HT1080 (cell line): ENCODE measurements around the gene SLC22A4. TPM values are rescaled to one million over a fixed set of nuclear protein-coding genes. Genes with fewer than 3 reads are reported as not detected.
A peak's percentile ranks its signal among the peaks of the same experiment; 100 is the strongest.

Experiments
- DNase-seq: peaks from one replicate; pipeline ENCODE4 v3.0.0-alpha.2; 2015; ENCODE audit warnings: low read depth
- polyA plus RNA-seq, 2 experiments: library from polyadenylated mRNA; depleted of rRNA; stranded (reverse); fragments of >200 nt; gene quantifications; 2 replicates each; pipeline ENCODE4 v1.2.3, GENCODE V29; 2015
- total RNA-seq: library from RNA; depleted of rRNA; stranded (reverse); fragments of >200 nt; shearing (Covaris generic); gene quantifications from 2 replicates; pipeline ENCODE4 v1.2.3, GENCODE V29; 2014; rRNA removed

Gene SLC22A4
- 2.1 and 3.4 TPM in 2 replicates for total RNA-seq
- polyA plus RNA-seq (2015; cell fraction: cytosol; rRNA removed): 1.4 and 1.7 TPM in 2 replicates
- polyA plus RNA-seq (2015; cell fraction: nucleus; rRNA removed): 4.3 and 6.3 TPM in 2 replicates

DNA sequence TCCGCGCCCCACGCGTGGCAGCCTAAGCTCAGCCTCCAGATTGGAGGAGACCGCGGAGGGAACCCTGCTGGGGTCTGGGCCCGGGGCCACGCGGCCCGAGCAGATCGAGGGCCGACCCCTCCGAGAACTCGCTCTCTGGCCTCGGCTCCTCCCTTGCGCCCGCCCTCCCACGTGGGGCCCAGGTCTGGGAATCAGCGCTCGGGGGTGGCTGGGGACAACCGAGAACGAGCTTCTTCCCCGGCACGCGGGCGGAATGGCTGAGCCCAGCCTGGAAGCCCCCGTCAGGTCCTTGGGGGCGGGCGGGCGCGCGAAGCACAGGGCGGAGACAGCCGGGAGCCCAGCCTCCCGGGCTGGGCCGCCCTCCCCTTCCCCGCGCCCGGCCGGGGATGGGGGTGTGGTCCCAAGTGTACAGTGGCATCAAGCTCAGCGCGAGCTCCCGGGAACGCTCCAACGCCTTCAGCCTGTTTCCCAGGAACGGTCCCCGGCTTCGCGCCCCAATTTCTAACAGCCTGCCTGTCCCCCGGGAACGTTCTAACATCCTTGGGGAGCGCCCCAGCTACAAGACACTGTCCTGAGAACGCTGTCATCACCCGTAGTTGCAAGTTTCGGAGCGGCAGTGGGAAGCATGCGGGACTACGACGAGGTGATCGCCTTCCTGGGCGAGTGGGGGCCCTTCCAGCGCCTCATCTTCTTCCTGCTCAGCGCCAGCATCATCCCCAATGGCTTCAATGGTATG is at the start of gene SLC22A4:
TSS of gene SLC22A4 (plus strand) at position 403 of the 736 bp plus-strand sequence. CDS start at position 626, 223 bp downstream.
- DNase-seq: peak; percentile 95

DNA sequence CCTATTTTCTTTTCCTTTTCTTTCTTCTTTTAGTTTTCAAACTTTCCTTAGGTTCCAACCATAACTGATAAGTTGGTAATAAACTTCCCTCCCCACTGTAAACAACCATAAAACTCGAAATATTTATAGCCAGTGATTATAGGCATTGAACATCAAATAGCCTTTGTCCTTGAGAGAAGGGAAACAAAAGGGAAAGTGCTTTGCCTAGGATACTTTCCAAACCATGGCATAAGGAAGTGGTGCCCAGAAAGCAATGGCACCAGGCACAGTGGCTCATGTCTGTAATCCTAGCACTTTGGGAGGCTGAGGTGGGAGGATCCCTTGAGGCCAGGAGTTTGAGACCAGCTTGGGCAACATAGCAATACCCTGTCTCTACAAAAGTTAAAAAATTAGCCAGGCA is 48.6 kb upstream of the SLC22A4 start:
- DNase-seq: no peak

DNA sequence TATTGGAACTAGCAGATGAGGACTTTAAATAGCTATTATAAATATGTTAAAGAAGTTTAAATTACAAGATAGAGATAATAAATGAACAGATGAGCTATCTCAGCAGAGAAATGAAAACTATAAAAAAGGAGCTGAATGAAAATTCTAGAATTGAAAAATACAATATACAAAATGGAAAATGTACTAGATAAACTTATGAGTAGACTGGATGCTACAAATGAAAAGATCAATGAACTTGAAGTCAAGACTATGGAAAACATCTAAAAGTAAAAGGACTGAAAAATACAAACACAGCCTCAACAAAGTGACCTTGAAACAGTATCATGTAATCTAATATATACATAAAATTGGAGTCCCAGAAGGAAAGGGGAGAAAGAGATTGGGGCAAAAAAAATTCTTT is 47.4 kb upstream of the SLC22A4 start:
- DNase-seq: no peak

DNA sequence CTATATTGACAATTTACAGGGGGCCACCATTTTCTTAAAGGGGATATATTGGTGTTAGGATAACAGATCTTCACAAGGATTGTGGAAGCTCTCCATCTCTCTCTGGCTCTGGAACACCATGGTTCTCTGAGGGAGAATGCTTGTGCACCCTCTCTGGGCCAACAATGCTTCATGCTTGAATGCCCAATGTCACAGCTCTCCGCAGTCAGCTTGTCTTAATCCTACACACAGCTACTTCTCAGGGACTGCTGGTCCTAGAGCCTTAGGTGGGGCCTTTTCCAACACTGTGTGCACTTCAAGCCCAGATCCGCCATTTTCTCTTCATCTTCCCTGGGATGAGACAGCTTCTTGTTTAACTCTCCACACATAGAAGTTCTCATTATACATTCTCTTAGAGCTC is 43.6 kb upstream of the SLC22A4 start:
- no peak for DNase-seq

DNA sequence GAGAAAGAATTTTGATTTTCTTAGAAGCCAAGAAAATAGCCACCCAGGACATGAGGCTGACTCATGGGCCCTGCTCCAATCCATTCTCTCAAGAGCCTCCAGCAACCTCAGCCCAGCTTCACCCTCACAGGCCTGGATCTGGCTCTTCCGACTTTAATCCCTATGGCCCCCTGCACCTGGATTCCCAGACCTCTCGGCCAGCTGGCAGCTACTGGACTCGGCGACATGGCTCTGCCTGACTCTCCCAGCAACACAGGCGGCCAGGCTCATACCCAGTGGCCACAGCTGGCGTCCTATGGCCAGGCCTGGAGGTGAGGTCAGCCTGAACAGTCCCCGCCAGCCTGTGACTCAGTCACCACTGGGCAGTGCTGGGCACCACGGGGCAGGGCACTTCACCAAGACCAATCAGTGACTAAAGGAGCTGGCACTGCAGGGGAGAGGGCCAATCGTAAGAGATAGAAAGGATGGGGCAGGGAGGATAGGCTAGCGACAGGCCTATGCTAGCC is 42.9 kb upstream of the SLC22A4 start:
- DNase-seq: peak; percentile 52

DNA sequence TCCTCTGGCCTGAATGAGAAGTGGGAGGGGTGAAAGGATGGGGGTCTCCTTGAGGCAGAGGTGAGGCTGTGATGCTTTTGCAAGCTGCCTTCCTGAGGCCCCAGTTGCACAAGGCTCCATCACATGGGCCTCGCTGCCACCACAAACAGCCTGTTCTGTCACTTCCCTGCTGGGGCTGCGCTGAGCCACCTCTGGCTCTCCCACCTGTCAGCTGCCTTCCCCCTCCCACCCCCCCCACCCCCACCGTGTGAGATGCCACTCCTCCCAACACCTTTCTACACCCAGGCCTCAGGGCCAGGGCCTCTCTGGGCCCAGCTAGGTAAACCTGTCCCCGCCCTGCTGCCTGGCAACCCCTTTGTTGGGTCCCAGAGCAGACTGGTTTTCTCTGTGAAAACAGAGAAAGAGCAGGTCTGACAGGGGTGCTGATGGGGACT is 41.2 kb upstream of the SLC22A4 start:
- no peak for DNase-seq

DNA sequence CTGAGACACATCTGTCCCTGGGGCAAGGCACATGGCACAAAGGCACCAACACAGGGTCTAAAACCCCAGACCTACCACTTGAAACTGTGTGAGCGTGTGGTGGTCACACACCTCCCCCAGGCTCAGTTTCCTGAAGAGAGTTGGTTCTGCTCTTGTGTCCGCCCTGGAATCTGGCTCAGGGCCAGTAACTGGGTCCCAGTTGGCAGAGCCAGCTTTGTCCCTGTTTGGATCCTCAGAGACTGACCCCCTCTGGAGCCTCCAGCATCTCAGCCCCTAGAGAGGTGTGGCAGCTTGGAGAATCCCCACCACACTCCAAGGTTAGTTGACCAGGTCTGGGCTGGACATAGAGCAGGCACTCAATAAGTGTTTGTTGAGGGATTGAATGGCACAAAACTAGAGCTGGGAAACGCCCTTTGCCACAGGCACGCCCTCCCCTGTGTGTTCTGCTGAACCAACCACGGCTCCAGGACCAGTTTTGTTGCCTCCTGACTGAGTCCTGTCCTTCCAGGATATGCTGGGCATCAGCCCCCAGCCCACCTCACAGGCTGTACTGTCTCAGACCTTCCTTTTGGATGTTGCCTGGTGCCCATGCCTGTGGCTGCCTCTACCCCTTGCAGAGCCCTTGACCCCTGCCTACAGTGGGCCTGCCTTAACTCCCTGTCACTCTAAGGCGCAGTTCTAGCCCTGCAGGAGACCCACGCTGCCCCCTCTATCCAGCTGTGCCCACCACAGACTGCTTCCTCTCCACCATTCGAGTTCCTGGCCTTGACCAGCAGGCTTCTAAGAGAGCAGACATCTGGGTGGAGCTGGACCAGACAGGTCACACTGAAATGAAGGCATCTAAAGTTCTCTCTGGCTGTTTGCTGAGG is 40.5 kb upstream of the SLC22A4 start:
- DNase-seq: no peak

DNA sequence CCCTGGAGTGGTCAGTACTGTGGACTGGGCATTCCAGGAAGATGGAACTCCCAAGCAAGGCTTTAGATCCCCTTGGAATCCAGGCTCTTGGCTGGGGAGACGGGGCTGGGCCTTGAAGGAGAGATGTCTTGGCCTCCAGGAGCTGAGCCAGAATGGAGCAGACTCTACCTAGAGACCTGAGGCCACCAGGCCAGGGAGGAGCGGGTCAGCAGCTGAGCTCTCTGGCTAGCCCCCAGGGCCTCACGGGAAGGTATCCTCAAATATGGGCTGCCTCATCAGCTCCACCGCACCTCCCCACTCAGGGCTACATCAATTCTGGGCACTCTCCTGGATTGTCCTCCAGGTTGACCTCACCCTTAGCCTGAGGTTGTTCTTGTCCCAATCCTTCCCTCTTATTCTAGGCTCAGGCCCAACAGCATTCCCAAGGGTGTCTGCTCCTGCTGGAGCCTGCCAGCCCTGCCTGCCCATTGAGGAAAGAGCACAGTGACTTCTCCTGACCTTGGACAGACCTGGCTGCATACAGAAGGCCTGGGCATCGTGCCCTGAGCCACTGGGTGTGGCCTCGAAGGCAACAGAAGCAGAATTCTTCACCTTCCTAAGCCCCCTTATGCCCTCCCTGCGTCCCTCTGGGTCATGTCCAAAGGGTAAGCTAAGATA is 39.7 kb upstream of the SLC22A4 start:
- no peak for DNase-seq

DNA sequence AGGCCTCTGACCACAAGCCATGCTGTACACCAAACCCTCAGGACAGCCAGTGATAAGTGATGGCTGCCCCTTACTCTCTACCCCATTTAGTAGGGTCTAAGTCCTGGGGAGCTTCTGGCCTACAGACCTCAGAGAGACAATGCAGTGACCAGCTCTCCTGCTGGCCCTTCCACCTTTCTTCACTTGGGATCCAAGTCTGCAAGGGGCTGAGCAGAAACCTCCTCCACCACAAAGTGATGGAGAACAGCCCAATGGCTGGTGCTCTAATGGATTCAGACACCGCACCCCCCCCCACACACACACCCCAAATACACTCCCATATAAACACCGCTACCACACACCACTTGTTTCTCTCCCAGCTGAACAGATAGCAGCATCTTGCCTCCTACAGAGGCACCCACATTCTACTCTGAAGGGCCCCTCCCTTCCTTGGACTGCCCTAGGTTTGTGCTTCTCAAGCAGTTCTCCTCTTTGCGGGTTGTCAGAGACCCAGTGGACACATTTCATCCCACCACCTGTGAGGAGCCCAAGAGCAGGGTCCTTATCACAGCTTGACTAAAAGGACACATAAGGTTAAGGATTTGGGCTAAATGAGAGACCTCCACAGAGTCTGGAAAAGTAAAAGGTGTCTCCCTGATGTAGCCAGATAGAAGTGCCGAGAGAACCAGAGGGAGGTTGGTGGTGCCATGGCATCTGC is 38.0 kb upstream of the SLC22A4 start:
- no peak for DNase-seq

DNA sequence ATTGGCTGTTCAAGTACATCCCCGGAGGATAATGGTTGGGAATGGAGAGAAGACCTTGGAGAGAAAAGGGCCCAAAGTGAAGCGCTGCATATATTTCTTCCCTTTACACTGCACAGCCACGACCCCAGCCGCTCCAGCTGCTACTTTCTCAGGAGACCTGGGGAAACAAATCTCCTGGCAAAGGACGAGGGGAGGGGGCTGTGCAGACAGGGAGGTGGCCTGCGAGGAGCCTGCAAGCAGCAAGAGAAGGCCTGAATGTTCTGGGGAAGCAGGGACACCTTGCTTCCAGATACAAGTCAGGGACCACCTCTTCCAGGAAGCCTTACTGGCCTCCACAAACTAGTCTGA is 37.4 kb upstream of the SLC22A4 start:
- no peak for DNase-seq

DNA sequence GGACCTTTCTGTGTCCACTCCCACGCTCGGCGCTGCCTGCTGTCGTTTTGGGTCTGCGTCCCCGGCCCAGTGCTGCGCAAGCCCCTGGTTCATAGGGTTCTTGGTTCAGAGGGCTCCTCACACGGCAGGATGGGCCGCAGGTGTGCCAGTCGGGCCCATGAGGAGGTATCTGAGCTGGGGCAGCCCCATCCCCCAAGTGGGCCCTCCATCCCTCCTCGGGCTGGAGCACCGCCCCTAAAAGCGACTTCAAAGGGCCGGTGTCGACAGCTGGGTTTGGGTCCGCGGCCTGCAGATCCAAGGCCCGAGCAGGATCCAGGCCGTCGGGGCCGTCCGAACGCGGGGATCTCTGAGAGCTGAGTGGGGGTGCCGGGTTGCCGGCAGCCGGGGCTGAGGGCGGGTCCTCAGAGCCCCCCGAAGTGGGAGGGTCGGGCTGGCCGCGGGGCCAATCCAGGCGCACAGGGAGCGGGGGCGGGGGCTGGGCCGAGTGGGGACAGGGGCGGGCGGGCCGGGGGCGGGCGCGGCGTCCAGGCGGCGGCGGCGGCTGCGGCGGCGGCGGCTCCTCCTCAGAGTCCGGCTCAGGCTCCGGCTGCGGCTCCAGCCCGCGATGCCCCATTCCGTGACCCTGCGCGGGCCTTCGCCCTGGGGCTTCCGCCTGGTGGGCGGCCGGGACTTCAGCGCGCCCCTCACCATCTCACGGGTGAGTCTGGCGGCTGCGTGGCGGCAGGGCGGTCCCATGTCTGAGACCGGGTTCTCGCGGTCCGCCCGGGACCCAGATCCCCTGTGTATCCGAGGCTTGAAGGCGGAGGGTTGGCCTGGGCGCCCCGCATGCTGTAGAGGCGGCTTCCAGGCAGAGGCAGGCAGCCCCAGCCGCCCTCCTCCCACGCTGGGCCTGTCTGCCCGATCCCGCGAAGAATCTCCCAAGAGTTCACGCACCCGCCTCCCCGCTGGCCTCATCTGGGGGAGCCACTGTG is 36.8 kb upstream of the SLC22A4 start, which contains the start of gene PDLIM4:
TSS of gene PDLIM4 (plus strand) at position 566 of the 971 bp plus-strand sequence. CDS start at position 605, 39 bp downstream.
- DNase-seq: no peak

DNA sequence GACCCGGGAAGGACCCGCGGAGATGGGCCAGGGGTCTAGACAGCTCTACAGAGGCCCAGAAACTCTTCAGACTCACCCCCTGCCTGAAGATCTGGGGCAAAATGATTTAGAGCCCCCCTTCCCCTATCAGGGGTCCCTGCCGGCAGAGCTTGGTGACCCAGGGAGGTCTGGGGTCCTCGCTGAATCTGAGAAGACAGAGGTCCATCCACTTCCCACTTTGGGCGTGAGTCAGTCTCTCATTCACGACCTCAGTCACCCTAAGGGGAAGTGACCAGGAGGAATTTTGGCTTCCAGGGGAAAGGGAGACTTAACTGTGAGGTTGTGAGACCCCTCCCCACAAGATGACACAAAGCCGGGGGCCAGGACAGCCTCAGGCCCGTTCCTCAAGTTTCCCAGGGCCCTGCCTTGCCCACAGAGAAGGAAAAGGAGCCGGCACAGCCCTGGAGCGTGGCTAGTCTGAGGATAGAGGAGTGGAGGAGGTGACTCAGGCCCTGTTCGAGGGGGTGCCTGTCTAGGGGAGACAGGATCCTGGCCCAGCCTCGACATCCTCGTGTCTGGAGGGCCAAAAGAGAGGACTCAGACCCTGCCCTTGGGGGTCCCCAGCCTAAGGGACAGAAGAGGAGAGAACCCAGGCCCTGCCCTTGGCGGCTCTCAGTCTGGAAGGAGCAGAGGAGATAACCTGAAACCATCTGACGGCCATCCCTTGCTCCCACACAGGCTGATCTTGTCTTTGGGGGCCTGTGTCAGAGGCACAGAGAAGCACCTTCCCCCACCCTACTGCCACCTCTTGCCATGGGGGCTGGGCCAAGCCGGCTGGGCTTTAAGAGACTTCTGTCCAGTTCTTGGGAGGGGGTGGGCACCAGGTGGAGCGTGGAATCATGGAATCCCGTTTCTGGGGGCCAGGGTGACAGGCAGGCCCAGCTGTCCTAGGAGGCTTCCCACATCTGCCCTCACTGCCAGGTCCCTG is 35.8 kb upstream of the SLC22A4 start:
- DNase-seq: no peak

DNA sequence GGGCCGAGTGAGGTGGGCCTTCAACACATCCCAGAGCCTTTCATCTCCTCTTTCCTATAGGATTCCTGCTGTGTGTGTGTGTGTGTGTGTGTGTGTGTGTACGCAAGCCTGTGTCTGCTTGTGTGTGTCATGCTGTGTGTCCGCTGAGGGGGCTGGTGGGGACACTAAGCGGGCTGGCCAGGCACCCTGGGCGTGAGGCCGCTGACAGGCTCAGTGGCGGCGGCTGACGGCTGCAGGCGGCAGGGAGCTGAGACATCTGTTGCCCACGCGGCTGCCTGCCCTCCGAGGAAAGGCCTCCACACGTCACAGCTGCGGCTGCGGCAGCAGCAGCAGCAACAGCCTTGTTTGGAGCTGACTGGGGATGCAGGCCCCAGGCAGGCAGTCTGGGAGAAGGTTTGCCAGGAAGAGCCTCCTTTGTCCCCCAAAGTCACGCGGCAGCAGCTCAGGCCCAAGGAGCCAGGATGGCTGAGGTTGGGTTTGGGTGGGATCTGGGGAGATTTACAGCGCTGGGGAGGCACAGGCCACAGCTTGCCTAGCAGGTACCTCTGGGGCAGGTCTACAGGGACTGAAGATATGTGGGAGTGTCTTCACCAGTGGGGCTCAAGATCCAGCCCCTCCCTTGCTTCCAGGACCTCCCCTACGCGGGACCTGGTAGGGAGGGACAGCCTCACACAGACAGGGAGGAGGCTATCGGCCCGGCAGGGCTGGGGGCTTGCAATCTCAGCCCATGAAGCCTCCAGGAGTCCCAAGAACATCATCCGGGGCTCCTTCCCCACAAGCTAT is 34.9 kb upstream of the SLC22A4 start:
- DNase-seq: no peak

DNA sequence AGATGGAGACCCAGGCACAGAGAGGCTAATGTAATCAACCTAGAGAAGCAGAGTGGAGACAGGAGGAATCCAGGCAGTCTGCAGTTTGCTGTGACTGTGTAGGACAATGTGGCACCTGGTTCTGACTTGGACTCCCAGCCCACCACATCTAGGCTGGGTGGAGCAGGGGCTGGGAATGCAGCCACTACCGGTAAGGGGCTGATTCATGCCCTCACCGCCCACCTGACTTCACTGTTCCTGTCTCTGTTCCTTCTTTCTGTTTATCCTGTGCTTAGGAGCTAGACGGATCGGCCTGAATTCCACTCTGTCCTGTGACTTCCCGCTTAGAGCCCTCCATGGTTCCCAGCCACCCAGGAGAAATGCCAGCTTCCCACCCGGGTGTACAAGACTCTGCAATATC is 34.1 kb upstream of the SLC22A4 start:
- DNase-seq: peak; percentile 76

DNA sequence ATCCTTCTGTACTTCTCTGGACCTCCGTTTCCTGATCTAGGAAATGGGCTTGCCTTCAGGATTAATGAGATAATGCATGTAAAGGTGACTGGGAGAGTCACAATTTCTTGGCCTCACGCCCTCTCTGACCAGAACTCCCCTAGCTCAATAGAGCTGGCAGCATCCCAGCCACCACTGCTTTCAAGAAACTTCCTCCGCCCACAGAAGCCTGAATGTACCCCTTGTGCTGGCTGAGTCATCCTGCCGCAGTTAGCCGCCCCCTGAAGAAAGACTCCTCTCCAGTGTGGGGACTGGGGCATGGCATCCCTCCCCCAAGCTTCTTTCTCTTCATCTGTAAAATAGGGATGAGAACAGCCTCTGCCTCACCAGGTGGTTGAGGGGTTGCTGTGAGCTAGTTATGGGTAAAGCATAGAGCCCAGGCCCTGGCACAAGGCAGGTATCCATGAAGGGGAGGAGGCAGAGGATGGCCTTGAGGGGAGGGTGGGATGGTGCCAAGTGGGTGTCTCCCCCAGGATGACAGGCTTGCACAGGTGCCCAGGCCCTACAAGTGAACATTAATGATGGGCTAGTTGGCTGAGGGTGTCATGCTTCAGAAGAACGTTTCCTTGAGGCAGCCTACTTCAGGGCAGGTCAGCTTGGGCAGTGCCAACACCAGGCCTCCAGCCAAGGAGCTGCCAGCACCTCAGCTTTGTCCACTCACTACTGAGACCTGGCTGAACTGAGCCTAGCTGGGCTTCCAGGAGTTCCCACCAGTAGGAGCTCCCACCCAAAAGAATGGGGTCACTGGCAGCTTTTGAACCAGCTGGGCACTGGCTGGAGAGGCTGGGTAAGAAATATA is 33.3 kb upstream of the SLC22A4 start:
- peak; percentile 97 for DNase-seq
